Left hindlimb (tissue), 1 donor: Measurements from ENCODE around the gene RAC3.
"Not testable (repeated sequence)": the region's sequence is repeated elsewhere in the genome, so short reads cannot be mapped to it uniquely, and the experiment has no call there.

Source experiments
- DNase-seq: peaks from one replicate; pipeline ENCODE4 v3.0.0-alpha.2; 2018

The RAC3 gene

GRCh38 chr17:82025401-82026107 is 5.9 kb upstream of the RAC3 start:
- no peak for DNase-seq

- no peak for DNase-seq
These were observed 3.2 kb upstream of the RAC3 start for GRCh38 chr17:82028246-82028645.

- DNase-seq, result no peak
These were observed 2.5 kb upstream of the RAC3 start for GRCh38 chr17:82028966-82029365.

- DNase-seq, result no peak
These were observed 2.1 kb upstream of the RAC3 start for GRCh38 chr17:82029391-82029790.

GRCh38 chr17:82029990-82030469 is 1.4 kb upstream of the RAC3 start:
- no peak for DNase-seq

- DNase-seq, result peak; percentile 86
These were observed 792 bp upstream of the RAC3 start for GRCh38 chr17:82030470-82031302.

GRCh38 chr17:82031885-82032627 is 578 bp downstream of the RAC3 start:
- no peak for DNase-seq

- DNase-seq, result no peak
These were observed 2.0 kb downstream of the RAC3 start for GRCh38 chr17:82033359-82034085.

GRCh38 chr17:82034371-82035011 is 3.0 kb downstream of the RAC3 start:
- no peak for DNase-seq

- no peak for DNase-seq
These were observed 4.0 kb downstream of the RAC3 start for GRCh38 chr17:82035488-82035887.

- DNase-seq, result no peak
These were observed 4.6 kb downstream of the RAC3 start for GRCh38 chr17:82035956-82036633.

- DNase-seq, result no peak
These were observed 5.2 kb downstream of the RAC3 start for GRCh38 chr17:82036634-82037091.

GRCh38 chr17:82037092-82037888 is 5.8 kb downstream of the RAC3 start, which contains the start of gene DCXR:
Gene DCXR (minus strand): TSS chr17:82037697. CDS start chr17:82037682, 15 bp downstream.
- DNase-seq, result peak; percentile 97

GRCh38 chr17:82037889-82038195 is 6.4 kb downstream of the RAC3 start:
- no peak for DNase-seq

GRCh38 chr17:82038796-82039409 is 7.4 kb downstream of the RAC3 start:
- not testable (repeated sequence) for DNase-seq

- DNase-seq, result no peak
These were observed 8.3 kb downstream of the RAC3 start for GRCh38 chr17:82039695-82040299.

- DNase-seq, result no peak
These were observed 9.8 kb downstream of the RAC3 start for GRCh38 chr17:82041144-82041814.

GRCh38 chr17:82042649-82043048 is 11.2 kb downstream of the RAC3 start:
- DNase-seq, result no peak

GRCh38 chr17:82043507-82043906 is 12.0 kb downstream of the RAC3 start:
- DNase-seq, result no peak
